ENCODE results near the gene HPCAL1.

The HPCAL1 gene

GRCh38 chr2:10304458-10305253 lies 2.0 kb downstream of the HPCAL1 start:
- DNase-seq, result no peak

- DNase-seq, result no peak
These were observed 2.5 kb downstream of the HPCAL1 start for GRCh38 chr2:10305254-10305635.

- DNase-seq, result no peak
These were observed 3.0 kb downstream of the HPCAL1 start for GRCh38 chr2:10305715-10306114.

- DNase-seq, result no peak
These were observed 4.3 kb downstream of the HPCAL1 start for GRCh38 chr2:10306901-10307463.

GRCh38 chr2:10307561-10308156 lies 5.0 kb downstream of the HPCAL1 start:
- no peak for DNase-seq

GRCh38 chr2:10308866-10309265 lies 6.2 kb downstream of the HPCAL1 start:
- no peak for DNase-seq

GRCh38 chr2:10309286-10309685 lies 6.6 kb downstream of the HPCAL1 start:
- no peak for DNase-seq

GRCh38 chr2:10310309-10310888 lies 7.7 kb downstream of the HPCAL1 start:
- DNase-seq, result no peak

GRCh38 chr2:10311736-10312135 lies 9.0 kb downstream of the HPCAL1 start:
- DNase-seq, result no peak

GRCh38 chr2:10312437-10312957 lies 9.8 kb downstream of the HPCAL1 start:
- no peak for DNase-seq

GRCh38 chr2:10316336-10316735 lies 13.6 kb downstream of the HPCAL1 start:
- no peak for DNase-seq

- no peak for DNase-seq
These were observed 14.2 kb downstream of the HPCAL1 start for GRCh38 chr2:10316860-10317259.

GRCh38 chr2:10317646-10318045 lies 14.9 kb downstream of the HPCAL1 start:
- DNase-seq, result no peak

- no peak for DNase-seq
These were observed 15.6 kb downstream of the HPCAL1 start for GRCh38 chr2:10318345-10318744.

GRCh38 chr2:10319892-10320574 lies 17.3 kb downstream of the HPCAL1 start:
- DNase-seq, result no peak

- DNase-seq, result no peak
These were observed 17.8 kb downstream of the HPCAL1 start for GRCh38 chr2:10320575-10320931.

- no peak for DNase-seq
These were observed 18.2 kb downstream of the HPCAL1 start for GRCh38 chr2:10320933-10321332.

GRCh38 chr2:10321622-10322021 lies 18.9 kb downstream of the HPCAL1 start:
- DNase-seq, result no peak

GRCh38 chr2:10322481-10322880 lies 19.8 kb downstream of the HPCAL1 start:
- DNase-seq, result no peak

- no peak for DNase-seq
These were observed 20.3 kb downstream of the HPCAL1 start for GRCh38 chr2:10322973-10323372.

- no peak for DNase-seq
These were observed 20.8 kb downstream of the HPCAL1 start for GRCh38 chr2:10323535-10323934.

- no peak for DNase-seq
These were observed 21.6 kb downstream of the HPCAL1 start for GRCh38 chr2:10324095-10324832.

All from DMS 273 treated with DMSO at 0.1 percent for 48 hours (cell line).